H1 (cell line): ENCODE data around the gene CALR. TPM values are rescaled to one million over a fixed set of nuclear protein-coding genes. Genes with fewer than 3 reads are reported as not detected.

Experiments
- ASH2L ChIP-seq: fragments of 200-600, 300-600 bp; sonication (generic); IDR thresholded peaks from one replicate; pipeline ENCODE4 v1.7.1; 2017; ENCODE audit warnings: low read length
- BCL11A ChIP-seq, 2 experiments: IDR thresholded peaks; one replicate each; pipeline ENCODE4 v1.6.1; 2011; ENCODE audit warnings: low read depth in 2 of 2, low read length in 2 of 2, mild to moderate bottlenecking in 2 of 2
- BRCA1 ChIP-seq: IDR thresholded peaks from 2 replicates; pipeline ENCODE4 v1.6.1; 2012; ENCODE audit warnings: low read depth, low read length, improper control_type of control experiment
- CBX8 ChIP-seq: fragments of 300-800, 300-1000 bp; sonication (generic); IDR thresholded peaks from 2 replicates; pipeline ENCODE4 v1.7.1; 2016; ENCODE audit warnings: low read depth, low read length, borderline replicate concordance
- CHD1 ChIP-seq: IDR thresholded peaks from 2 replicates; pipeline ENCODE4 v1.6.1; 2012; ENCODE audit warnings: low read depth, low read length, improper control_type of control experiment
- CREB1 ChIP-seq: IDR thresholded peaks from 2 replicates; pipeline ENCODE4 v1.6.1; 2012; ENCODE audit warnings: inconsistent platforms
- EP300 ChIP-seq, 2 experiments: IDR thresholded peaks; 1 replicate in 1 of 2; 2 replicates in 1 of 2; pipeline ENCODE4 v1.6.1; 2011 to 2012; ENCODE audit warnings: low read depth in 2 of 2, low read length in 2 of 2, mild to moderate bottlenecking in 2 of 2, borderline replicate concordance in 1 of 2, inconsistent platforms in 1 of 2, moderate library complexity in 1 of 2
- GABPA ChIP-seq: IDR thresholded peaks from 2 replicates; pipeline ENCODE4 v1.6.1; 2011; ENCODE audit warnings: mild to moderate bottlenecking, low read length, moderate library complexity, borderline replicate concordance; ENCODE audit not compliant: insufficient read depth
- GTF2F1 ChIP-seq: IDR thresholded peaks from 2 replicates; pipeline ENCODE4 v1.6.1; 2012; ENCODE audit warnings: low read depth, low read length, improper control_type of control experiment, borderline replicate concordance
- NRF1 ChIP-seq: IDR thresholded peaks from 2 replicates; pipeline ENCODE4 v1.6.1; 2011; ENCODE audit warnings: mild to moderate bottlenecking, low read depth, low read length, improper control_type of control experiment
- POLR2AphosphoS5 ChIP-seq: IDR thresholded peaks from 2 replicates; pipeline ENCODE4 v1.6.1; 2011; ENCODE audit warnings: low read depth, low read length
- RNF2 ChIP-seq: fragments of 200-900, 300-1000 bp; sonication (generic); IDR thresholded peaks from 2 replicates; pipeline ENCODE4 v1.7.1; 2016; ENCODE audit warnings: borderline replicate concordance, low read depth, mild to moderate bottlenecking, antibody characterized with exemption, low read length; ENCODE audit not compliant: poor library complexity, severe bottlenecking; ENCODE audit errors: missing control alignments
- SIN3A ChIP-seq, 2 experiments: IDR thresholded peaks in 1 of 2; conservative IDR thresholded peaks in 1 of 2; 2 replicates each; pipeline ENCODE4 v1.6.1; 2011 to 2012; ENCODE audit warnings: low read length in 2 of 2, improper control_type of control experiment in 1 of 2, low read depth in 1 of 2, mild to moderate bottlenecking in 1 of 2
- TEAD4 ChIP-seq: IDR thresholded peaks from 2 replicates; pipeline ENCODE4 v1.6.1; 2012; ENCODE audit warnings: low read depth, low read length, inconsistent platforms, mixed read lengths
- YY1 ChIP-seq: IDR thresholded peaks from 2 replicates; pipeline ENCODE4 v1.6.1; 2011; ENCODE audit warnings: low read depth, mild to moderate bottlenecking, low read length
- polyA plus RNA-seq, 7 experiments: library from polyadenylated mRNA; depleted of rRNA in 3 of 7; stranded (reverse) in 5 of 7; unstranded in 2 of 7; fragments of >200 nt in 5 of 7; fragments of 200-250 nt in 2 of 7; gene quantifications; 1 replicate in 5 of 7; 2 replicates in 1 of 7; 4 replicates in 1 of 7; pipeline versions ENCODE4 v1.2.1 to v1.2.3, GENCODE V29; 2011 to 2013; ENCODE audit warnings: missing spikeins in 2 of 7, mixed read lengths in 2 of 7
- total RNA-seq: library from RNA; stranded (reverse); fragmentation: NEBNext Ultra II Directional; extraction: Animal tissue kit (Norgen Biotek cat#: 25700); gene quantifications from 2 replicates; pipeline ENCODE4 v1.2.1, GENCODE V29; 2021
- TF ChIP-seq, protein P1 (sequence below): IDR thresholded peaks from 2 replicates; pipeline ENCODE4 v1.6.1; 2012; ENCODE audit warnings: inconsistent platforms
- TF ChIP-seq, protein P2 (sequence below): IDR thresholded peaks from 2 replicates; pipeline ENCODE4 v1.6.1; 2012; ENCODE audit warnings: inconsistent platforms

Gene CALR
- total and polyA plus RNA-seq, 2 of the 8 experiments (the other 6 are each of a cell fraction or from before 2014, with no cell fraction given) = 591 to 1,155 TPM

DNA sequence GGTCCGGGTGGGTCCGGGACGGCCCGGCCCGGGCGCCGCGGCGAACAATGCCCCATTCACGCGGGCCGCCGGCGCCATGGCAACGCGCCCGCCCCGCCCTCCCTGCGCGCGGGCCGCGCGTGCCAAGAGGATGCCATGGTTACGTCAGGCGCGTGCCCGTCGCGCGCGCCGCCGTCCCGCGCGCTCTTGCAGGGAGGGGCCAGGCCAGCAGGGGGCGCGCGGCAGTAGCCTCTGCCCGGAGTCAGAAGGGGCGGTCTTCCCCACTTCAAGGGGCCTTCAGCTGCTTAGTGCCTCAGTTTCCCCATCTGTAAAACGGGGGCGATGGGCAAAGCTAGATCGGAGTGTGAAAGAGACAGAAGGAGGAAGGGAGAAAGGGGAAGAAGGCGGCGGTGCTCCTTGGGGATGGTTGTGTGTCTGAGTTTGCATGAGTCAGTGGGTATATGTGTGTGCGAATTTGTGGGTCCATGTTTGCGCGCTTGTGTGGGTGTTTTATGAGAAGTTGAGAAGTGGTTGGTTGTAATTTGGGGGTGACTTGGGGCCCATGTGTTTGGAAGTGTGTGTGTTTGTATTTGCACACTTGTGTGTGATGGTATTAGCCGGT, 45.2 kb downstream of the CALR start (continued):
- TF ChIP-seq SIN3A (conservative IDR thresholded peaks at IDR 0.05 in 1 of 2, IDR thresholded peaks at IDR 0.05 in 1 of 2; ENCODE audit: low read depth in 1 of 2, low read length in 2 of 2) (peak in 1 of 2 experiments; percentile 67; a peak in 2 of 4 replicates), ASH2L (no peak), CHD1 (no peak), BRCA1 (no peak), YY1 (0 out of 2 replicates have a peak, but pooled peaks have one; percentile 37), EP300 (IDR thresholded peaks at IDR 0.05; ENCODE audit: borderline replicate concordance in 1 of 2, low read depth in 2 of 2, low read length in 2 of 2) (peak in 1 of 2 experiments; percentile 31; a peak in 1 of 3 replicates), BCL11A (IDR thresholded peaks at IDR 0.05; ENCODE audit: low read depth in 2 of 2, low read length in 2 of 2) (no peak), POLR2AphosphoS5 (no peak), CREB1 (peak; percentile 76; the same call in 1 of the 2 replicates), GABPA (no peak), NRF1 (no peak), CBX8 (no peak), GTF2F1 (no peak), RNF2 (no peak), TEAD4 (peak; percentile 85)
- TF ChIP-seq, protein P1, sequence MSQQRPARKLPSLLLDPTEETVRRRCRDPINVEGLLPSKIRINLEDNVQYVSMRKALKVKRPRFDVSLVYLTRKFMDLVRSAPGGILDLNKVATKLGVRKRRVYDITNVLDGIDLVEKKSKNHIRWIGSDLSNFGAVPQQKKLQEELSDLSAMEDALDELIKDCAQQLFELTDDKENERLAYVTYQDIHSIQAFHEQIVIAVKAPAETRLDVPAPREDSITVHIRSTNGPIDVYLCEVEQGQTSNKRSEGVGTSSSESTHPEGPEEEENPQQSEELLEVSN = peak; percentile 13; the same call in 1 of the 2 replicates
- TF ChIP-seq, protein P2, sequence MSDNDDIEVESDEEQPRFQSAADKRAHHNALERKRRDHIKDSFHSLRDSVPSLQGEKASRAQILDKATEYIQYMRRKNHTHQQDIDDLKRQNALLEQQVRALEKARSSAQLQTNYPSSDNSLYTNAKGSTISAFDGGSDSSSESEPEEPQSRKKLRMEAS = peak; percentile 61; the same call in 1 of the 2 replicates
